OCI-LY1 (cell line): ENCODE measurements around the gene UMODL1.

Source experiments
- H2AFZ ChIP-seq: fragments of 200-600 bp; sonication (generic), shearing (Covaris generic); 2 replicates; pipeline ENCODE4 v1.6.0; 2014; ENCODE audit warnings: antibody characterized with exemption, mild to moderate bottlenecking, low read length
- H3F3A ChIP-seq: fragments of 200-600 bp; sonication (generic), shearing (Covaris generic); 2 replicates; pipeline ENCODE4 v1.6.0; 2014; ENCODE audit warnings: mild to moderate bottlenecking, antibody characterized with exemption, low read length, moderate library complexity; ENCODE audit not compliant: insufficient read depth
- H3K27ac ChIP-seq: fragments of 200-600 bp; sonication (generic); 2 replicates; pipeline ENCODE4 v1.5.1; 2014; ENCODE audit warnings: low read length, mixed run types, mild to moderate bottlenecking, low read depth; ENCODE audit not compliant: poor library complexity, severe bottlenecking
- H3K27me3 ChIP-seq: fragments of 200-600 bp; sonication (generic); 2 replicates; pipeline ENCODE4 v1.6.0; 2014; ENCODE audit warnings: antibody characterized with exemption, mild to moderate bottlenecking, low read length, moderate library complexity; ENCODE audit not compliant: insufficient read depth
- H3K36me3 ChIP-seq: fragments of 200-600 bp; sonication (generic); 2 replicates; pipeline ENCODE4 v1.6.1; 2014; ENCODE audit warnings: mild to moderate bottlenecking, antibody characterized with exemption, low read length, moderate library complexity, mixed read lengths; ENCODE audit not compliant: insufficient read depth
- H3K4me1 ChIP-seq: fragments of 200-600 bp; sonication (generic); 2 replicates; pipeline ENCODE4 v1.5.1; 2014; ENCODE audit warnings: mild to moderate bottlenecking, low read length, moderate library complexity; ENCODE audit not compliant: insufficient read depth, severe bottlenecking
- H3K4me2 ChIP-seq: fragments of 200-600 bp; sonication (generic), shearing (Covaris generic); 2 replicates; pipeline ENCODE4 v1.6.1; 2014; ENCODE audit warnings: low read length
- H3K4me3 ChIP-seq: fragments of 200-600 bp; sonication (generic); 2 replicates; pipeline ENCODE4 v1.5.1; 2014; ENCODE audit warnings: low read length, low read depth, mild to moderate bottlenecking, mixed read lengths; ENCODE audit not compliant: poor library complexity, severe bottlenecking
- H3K79me2 ChIP-seq: fragments of 200-600 bp; shearing (Covaris generic); 2 replicates; pipeline ENCODE4 v1.6.1; 2016; ENCODE audit warnings: mixed run types, low read length, mixed read lengths; ENCODE audit not compliant: insufficient read depth
- H3K9ac ChIP-seq: fragments of 200-600 bp; sonication (generic), shearing (Covaris generic); 2 replicates; pipeline ENCODE4 v1.6.1; 2014; ENCODE audit warnings: mild to moderate bottlenecking, low read length, mixed read lengths
- H3K9me2 ChIP-seq: fragments of 200-600 bp; sonication (generic), shearing (Covaris generic); 2 replicates; pipeline ENCODE4 v1.6.1; 2014; ENCODE audit warnings: low read depth, mild to moderate bottlenecking, low read length, mixed read lengths
- H3K9me3 ChIP-seq: fragments of 200-600 bp; shearing (Covaris generic); 2 replicates; pipeline ENCODE4 v1.6.1; 2014; ENCODE audit warnings: low read length, mixed read lengths
- H4K20me1 ChIP-seq: fragments of 200-600 bp; sonication (generic), shearing (Covaris generic); 2 replicates; pipeline ENCODE4 v1.6.0; 2016; ENCODE audit warnings: mild to moderate bottlenecking, low read length; ENCODE audit not compliant: insufficient read depth
- CTCF ChIP-seq: fragments of 200-600 bp; sonication (generic), shearing (Covaris generic); IDR thresholded peaks from 2 replicates; pipeline ENCODE4 v1.5.1; 2017; ENCODE audit warnings: mild to moderate bottlenecking, antibody characterized with exemption, low read length, moderate library complexity, mixed read lengths
- EZH2 ChIP-seq: fragments of 200-600 bp; sonication (generic), shearing (Covaris generic); IDR thresholded peaks from 2 replicates; pipeline ENCODE4 v1.8.0; 2017; ENCODE audit warnings: borderline replicate concordance, mixed run types, mild to moderate bottlenecking, antibody characterized with exemption, low read length, moderate library complexity, mixed read lengths

The UMODL1 gene

GRCh38 chr21:42057851-42058437 lies 13.2 kb upstream of the UMODL1 start:
- Histone ChIP-seq H3K9me3 (no peaks in the 10 kb centered on the region), H3K79me2 (no peaks in the 10 kb centered on the region), H3K27ac (no peak overlapping the region), H3K27me3 (no peaks in the 10 kb centered on the region; the same call in 1 of the 2 replicates), H3K9me2 (no peaks in the 10 kb centered on the region), H4K20me1 (no peaks in the 10 kb centered on the region), H3K4me2 (no peak overlapping the region; the same call in 1 of the 2 replicates), H3F3A (no peaks in the 10 kb centered on the region), H3K4me3 (no peak overlapping the region), H3K4me1 (peaks cover 37% of the 10 kb centered on the region), H3K36me3 (no peaks in the 10 kb centered on the region), H3K9ac (no peak overlapping the region), H2AFZ (no peak overlapping the region)
- TF ChIP-seq CTCF, result no peak
- no peak for TF ChIP-seq EZH2

- TF ChIP-seq EZH2, result no peak
- TF ChIP-seq CTCF, result no peak
- no peak overlapping the region for H3K4me2 ChIP-seq
Measured at GRCh38 chr21:42058631-42059111, 12.4 kb upstream of the UMODL1 start.

GRCh38 chr21:42059141-42059540 lies 12.0 kb upstream of the UMODL1 start:
- Histone ChIP-seq H3K9me3 (no peaks in the 10 kb centered on the region), H3K79me2 (no peaks in the 10 kb centered on the region), H3K4me3 (no peak overlapping the region), H3K4me1 (peaks cover 49% of the 10 kb centered on the region), H3F3A (no peaks in the 10 kb centered on the region), H3K36me3 (no peaks in the 10 kb centered on the region), H4K20me1 (no peaks in the 10 kb centered on the region), H2AFZ (no peak overlapping the region), H3K9me2 (no peaks in the 10 kb centered on the region), H3K4me2 (no peak overlapping the region), H3K9ac (no peak overlapping the region), H3K27ac (no peak overlapping the region), H3K27me3 (no peaks in the 10 kb centered on the region; the same call in 1 of the 2 replicates)
- TF ChIP-seq CTCF, result no peak
- no peak for TF ChIP-seq EZH2

More at GRCh38 chr21:42058631-42059111, 12.4 kb upstream of the UMODL1 start:
- Histone ChIP-seq H3F3A (no peaks in the 10 kb centered on the region), H3K9me3 (no peaks in the 10 kb centered on the region), H3K4me3 (no peak overlapping the region), H4K20me1 (no peaks in the 10 kb centered on the region), H3K27me3 (no peaks in the 10 kb centered on the region; the same call in 1 of the 2 replicates), H3K36me3 (no peaks in the 10 kb centered on the region), H3K9ac (no peak overlapping the region), H3K27ac (no peak overlapping the region), H2AFZ (no peak overlapping the region), H3K9me2 (no peaks in the 10 kb centered on the region), H3K79me2 (no peaks in the 10 kb centered on the region), H3K4me1 (peaks cover 44% of the 10 kb centered on the region)
